HepG2 (cell line): ENCODE data around the gene SSBP4. TPM values are rescaled to one million over a fixed set of nuclear protein-coding genes. Genes with fewer than 3 reads are reported as not detected.
A peak's percentile ranks its signal among the peaks of the same experiment; 100 is the strongest.

ENCODE experiments used
- BCL6 ChIP-seq: IDR thresholded peaks from 2 replicates; pipeline ENCODE4 v1.6.1; 2016; ENCODE audit warnings: missing genetic modification reagents, missing compliant biosample characterization
- BHLHE40 ChIP-seq: IDR thresholded peaks from 2 replicates; pipeline ENCODE4 v1.6.1; 2011; ENCODE audit warnings: low read length, improper control_type of control experiment
- ERF ChIP-seq: IDR thresholded peaks from 2 replicates; pipeline ENCODE4 v1.6.1; 2018; ENCODE audit warnings: missing biosample characterization, missing genetic modification reagents
- GTF2F1 ChIP-seq: fragments of 150-350 bp; IDR thresholded peaks from 2 replicates; pipeline ENCODE4 v1.6.1; 2014; ENCODE audit warnings: low read length
- HIC2 ChIP-seq: sonication (generic); formaldehyde crosslinking; IDR thresholded peaks from 2 replicates; pipeline ENCODE4 v1.9.0; 2022; ENCODE audit warnings: low read depth, missing genetic modification reagents
- MAF1 ChIP-seq: sonication (generic); formaldehyde crosslinking; IDR thresholded peaks from 2 replicates; pipeline ENCODE4 v1.5.0; 2020; ENCODE audit warnings: missing genetic modification reagents, borderline replicate concordance
- MAX ChIP-seq: IDR thresholded peaks from 2 replicates; pipeline ENCODE4 v1.6.1; 2012; ENCODE audit warnings: inconsistent platforms
- NFKB2 ChIP-seq: sonication (generic); formaldehyde crosslinking; IDR thresholded peaks from 2 replicates; pipeline ENCODE4 v1.4.0; 2020; ENCODE audit warnings: missing genetic modification reagents, borderline replicate concordance
- NFYB ChIP-seq: sonication (generic); formaldehyde crosslinking; IDR thresholded peaks from 2 replicates; pipeline ENCODE4 v1.4.0; 2020; ENCODE audit warnings: missing genetic modification reagents
- NONO ChIP-seq, 2 experiments: fragments of 450-650 bp in 1 of 2; sonication (generic) in 1 of 2; formaldehyde crosslinking in 1 of 2; IDR thresholded peaks in 1 of 2; conservative IDR thresholded peaks in 1 of 2; 2 replicates each; pipeline versions ENCODE4 v1.6.1 to v1.8.0; 2017 to 2022; ENCODE audit warnings: mild to moderate bottlenecking in 1 of 2, missing genetic modification reagents in 1 of 2, moderate library complexity in 1 of 2
- PATZ1 ChIP-seq: sonication (generic); formaldehyde crosslinking; IDR thresholded peaks from 2 replicates; pipeline ENCODE4 v1.4.0; 2020; ENCODE audit warnings: missing genetic modification reagents
- RBM39 ChIP-seq: fragments of 200-400 bp; formaldehyde crosslinking; IDR thresholded peaks from one replicate; pipeline ENCODE4 v1.6.1; 2018; ENCODE audit warnings: antibody characterized with exemption, mild to moderate bottlenecking, low read depth, low read length; ENCODE audit not compliant: poor library complexity, severe bottlenecking
- REL ChIP-seq: sonication (generic); formaldehyde crosslinking; conservative IDR thresholded peaks from 2 replicates; pipeline ENCODE4 v1.8.0; 2022; ENCODE audit warnings: mild to moderate bottlenecking, missing genetic modification reagents, moderate library complexity
- RXRA ChIP-seq: sonication (generic); formaldehyde crosslinking; IDR thresholded peaks from 2 replicates; pipeline ENCODE4 v1.5.1; 2020; ENCODE audit warnings: missing genetic modification reagents
- SIX1 ChIP-seq: sonication (generic); formaldehyde crosslinking; IDR thresholded peaks from 2 replicates; pipeline ENCODE4 v1.4.0; 2020; ENCODE audit warnings: missing genetic modification reagents, borderline replicate concordance
- SIX4 ChIP-seq: sonication (generic); formaldehyde crosslinking; IDR thresholded peaks from 2 replicates; pipeline ENCODE4 v1.4.0; 2020; ENCODE audit warnings: missing genetic modification reagents
- SNAPC5 ChIP-seq: sonication (generic); formaldehyde crosslinking; IDR thresholded peaks from 2 replicates; pipeline ENCODE4 v1.8.1; 2023; ENCODE audit warnings: mild to moderate bottlenecking, missing genetic modification reagents, borderline replicate concordance
- STAG1 ChIP-seq: sonication (generic); formaldehyde crosslinking; IDR thresholded peaks from 2 replicates; pipeline ENCODE4 v1.4.0; 2020; ENCODE audit warnings: missing genetic modification reagents
- XRCC5 ChIP-seq: fragments of 200-400 bp; formaldehyde crosslinking; optimal IDR thresholded peaks from 2 replicates; pipeline ENCODE3; 2017; ENCODE audit warnings: mild to moderate bottlenecking, low read length
- ZFAT ChIP-seq: sonication (generic); formaldehyde crosslinking; conservative IDR thresholded peaks from 2 replicates; pipeline ENCODE4 v1.8.1; 2023; ENCODE audit warnings: missing genetic modification reagents, inconsistent platforms
- ZMYM2 ChIP-seq: sonication (generic); formaldehyde crosslinking; IDR thresholded peaks from 2 replicates; pipeline ENCODE4 v1.8.0; 2022; ENCODE audit warnings: mild to moderate bottlenecking, missing genetic modification reagents
- ZNF343 ChIP-seq: sonication (generic); formaldehyde crosslinking; IDR thresholded peaks from 2 replicates; pipeline ENCODE4 v1.4.0; 2020; ENCODE audit warnings: mild to moderate bottlenecking, missing genetic modification reagents
- ZNF441 ChIP-seq: sonication (generic); formaldehyde crosslinking; IDR thresholded peaks from 2 replicates; pipeline ENCODE4 v1.7.0; 2021; ENCODE audit warnings: missing genetic modification reagents, borderline replicate concordance
- ZSCAN20 ChIP-seq: sonication (generic); formaldehyde crosslinking; IDR thresholded peaks from 2 replicates; pipeline ENCODE4 v1.4.0; 2020; ENCODE audit warnings: missing genetic modification reagents, mild to moderate bottlenecking, borderline replicate concordance
- polyA plus RNA-seq, 8 experiments: library from polyadenylated mRNA; depleted of rRNA in 3 of 8; stranded (reverse) in 7 of 8; unstranded in 1 of 8; fragments of >200 nt; fragmentation: Illumina TruSeq in 4 of 8; extraction: Trizol in 4 of 8; gene quantifications; 2 replicates each; pipeline versions ENCODE4 v1.2.1 to v1.2.3, GENCODE V29; 2011 to 2016; ENCODE audit warnings: low read depth in 4 of 8, missing spikeins in 1 of 8, mixed read lengths in 1 of 8; ENCODE audit not compliant: insufficient read depth in 1 of 8
- total RNA-seq, 5 experiments: library from RNA; depleted of rRNA; stranded (reverse); fragments of >200 nt; fragmentation: Illumina TruSeq; extraction: Trizol; gene quantifications; 2 replicates each; pipeline ENCODE4 v1.2.3, GENCODE V29; 2016; ENCODE audit warnings: low read depth in 1 of 5

SSBP4 gene
- total and polyA plus RNA-seq, 2 of the 13 experiments (the other 11 are each of a cell fraction or from before 2014, with no cell fraction given), result 20.8 to 39.5 TPM

- no peak for TF ChIP-seq ZMYM2
- TF ChIP-seq NONO (IDR thresholded peaks at IDR 0.05), result no peak
- TF ChIP-seq NONO (CRISPR knock-in tag; conservative IDR thresholded peaks at IDR 0.05), result peak; percentile 50; the same call in 1 of the 2 replicates
- no peak for TF ChIP-seq ZSCAN20 (CRISPR knock-in tag)
- peak; percentile 18; the same call in 1 of the 2 replicates for TF ChIP-seq BHLHE40
- TF ChIP-seq PATZ1, result peak; percentile 81
- no peak for TF ChIP-seq SIX1
- peak; percentile 58; the same call in 1 of the 2 replicates for TF ChIP-seq NFKB2 (CRISPR knock-in tag)
- TF ChIP-seq STAG1 (CRISPR knock-in tag), result peak; percentile 97
- TF ChIP-seq HIC2 (CRISPR knock-in tag), result no peak
- TF ChIP-seq RBM39, result peak; percentile 42
- no peak for TF ChIP-seq ZFAT (CRISPR knock-in tag)
- peak; percentile 13; the same call in 1 of the 2 replicates for TF ChIP-seq RXRA (CRISPR knock-in tag)
- TF ChIP-seq REL (CRISPR knock-in tag), result no peak
- no peak for TF ChIP-seq MAF1 (CRISPR knock-in tag)
- no peak for TF ChIP-seq MAX
- TF ChIP-seq ERF (CRISPR knock-in tag), result peak; percentile 57
- no peak for TF ChIP-seq NFYB (CRISPR knock-in tag)
- no peak for TF ChIP-seq GTF2F1
- peak; percentile 49 for TF ChIP-seq XRCC5
- no peak for TF ChIP-seq ZNF343 (CRISPR knock-in tag)
- no peak for TF ChIP-seq BCL6 (CRISPR knock-in tag)
- no peak for TF ChIP-seq SNAPC5
- TF ChIP-seq SIX4 (CRISPR knock-in tag), result no peak
- TF ChIP-seq ZNF441 (CRISPR knock-in tag), result no peak
Observed at GRCh38 chr19:18450931-18451836, 32.0 kb downstream of the SSBP4 start (continued).
